OCI-LY7 (cell line): ENCODE measurements around the gene ARRB1. TPM values are rescaled to one million over a fixed set of nuclear protein-coding genes. Genes with fewer than 3 reads are reported as not detected.

ENCODE experiments used
- BruUV-seq: library from RNA; stranded (reverse); fragments of 400-500 nt; replicated peaks from 2 replicates; lab custom pipeline; 2021; lab: Mats Ljungman, UMichigan
- CTCF ChIA-PET: fragments of 300-600 bp; sonication (Branson Sonifier 250); formaldehyde crosslinking; loops from one replicate; lab custom pipeline; 2022; ENCODE audit warnings: antibody characterized with exemption; ENCODE audit not compliant: unreplicated experiment; lab: Charles Lee
- POLR2A ChIA-PET: fragments of 300-600 bp; sonication (Branson Sonifier 250); formaldehyde crosslinking; loops from one replicate; lab custom pipeline; 2022; ENCODE audit warnings: antibody characterized with exemption; lab: Charles Lee
- DNase-seq: peaks from one replicate; pipeline ENCODE4 v3.0.0-alpha.2; 2015; ENCODE audit warnings: low spot score
- H2AFZ ChIP-seq: fragments of 200-600 bp; sonication (generic), shearing (Covaris generic); 2 replicates; pipeline ENCODE4 v1.6.1; 2014; ENCODE audit warnings: mild to moderate bottlenecking, antibody characterized with exemption, low read length, moderate library complexity
- H3K27ac ChIP-seq: fragments of 200-600 bp; sonication (generic); 2 replicates; pipeline ENCODE4 v1.5.1; 2014; ENCODE audit warnings: mixed run types, low read depth, mild to moderate bottlenecking, moderate library complexity, low read length, inconsistent platforms; ENCODE audit not compliant: poor library complexity, severe bottlenecking
- H3K36me3 ChIP-seq: fragments of 200-600 bp; sonication (generic); 2 replicates; pipeline ENCODE4 v1.6.1; 2014; ENCODE audit warnings: mild to moderate bottlenecking, antibody characterized with exemption, low read length, moderate library complexity, mixed read lengths; ENCODE audit not compliant: insufficient read depth
- H3K4me1 ChIP-seq: fragments of 200-600 bp; sonication (generic); 2 replicates; pipeline ENCODE4 v1.5.1; 2014; ENCODE audit warnings: mild to moderate bottlenecking, low read length; ENCODE audit not compliant: insufficient read depth, poor library complexity, severe bottlenecking
- H3K4me2 ChIP-seq: fragments of 200-600 bp; sonication (generic); 2 replicates; pipeline ENCODE4 v1.6.1; 2014; ENCODE audit warnings: mild to moderate bottlenecking, low read length
- H3K4me3 ChIP-seq: fragments of 200-600 bp; sonication (generic); 2 replicates; pipeline ENCODE4 v1.5.1; 2014; ENCODE audit warnings: mild to moderate bottlenecking, low read depth, low read length; ENCODE audit not compliant: poor library complexity, severe bottlenecking
- H3K79me2 ChIP-seq: fragments of 200-600 bp; sonication (generic); 2 replicates; pipeline ENCODE4 v1.6.1; 2016; ENCODE audit warnings: low read depth, mild to moderate bottlenecking, low read length, moderate library complexity, mixed read lengths; ENCODE audit not compliant: insufficient read depth
- H3K9me2 ChIP-seq: fragments of 200-600 bp; sonication (generic); 2 replicates; pipeline ENCODE4 v1.6.1; 2016; ENCODE audit warnings: mild to moderate bottlenecking, low read length, mixed read lengths; ENCODE audit not compliant: insufficient read depth
- H3K9me3 ChIP-seq: fragments of 200-600 bp; sonication (generic); 2 replicates; pipeline ENCODE4 v1.6.1; 2014; ENCODE audit warnings: mild to moderate bottlenecking, mixed run types, low read length, mixed read lengths
- H4K20me1 ChIP-seq: fragments of 200-600 bp; sonication (generic); 2 replicates; pipeline ENCODE4 v1.6.1; 2014; ENCODE audit warnings: mild to moderate bottlenecking, antibody characterized with exemption, low read length, moderate library complexity, mixed read lengths; ENCODE audit not compliant: insufficient read depth
- EZH2phosphoT487 ChIP-seq: fragments of 200-600 bp; sonication (generic); IDR thresholded peaks from 2 replicates; pipeline ENCODE4 v1.6.1; 2018; ENCODE audit warnings: low read depth, borderline replicate concordance, mild to moderate bottlenecking, mixed run types, antibody characterized with exemption, low read length, moderate library complexity, mixed read lengths
- intact Hi-C: fragments of 100-400 bp; cut with micrococcal nuclease; formaldehyde crosslinking; loops from one replicate; pipeline ENCODE4 v1.10.0; 2022; ENCODE audit not compliant: unreplicated experiment
- total RNA-seq, 2 experiments: library from RNA; depleted of rRNA in 1 of 2; stranded (reverse); fragments of >200 nt in 1 of 2; shearing (Covaris generic) in 1 of 2; gene quantifications; 2 replicates each; pipeline ENCODE4 v1.2.3, GENCODE V29; 2014 to 2022
- TF ChIP-seq, protein P1 (sequence below): fragments of 200-600 bp; sonication (generic); conservative IDR thresholded peaks from 2 replicates; pipeline ENCODE4 v1.5.1; 2014; ENCODE audit warnings: mild to moderate bottlenecking, antibody characterized with exemption, low read length, moderate library complexity, mixed read lengths

Gene ARRB1
- total RNA-seq, 2 experiments from 2014 or later = not detected

DNA sequence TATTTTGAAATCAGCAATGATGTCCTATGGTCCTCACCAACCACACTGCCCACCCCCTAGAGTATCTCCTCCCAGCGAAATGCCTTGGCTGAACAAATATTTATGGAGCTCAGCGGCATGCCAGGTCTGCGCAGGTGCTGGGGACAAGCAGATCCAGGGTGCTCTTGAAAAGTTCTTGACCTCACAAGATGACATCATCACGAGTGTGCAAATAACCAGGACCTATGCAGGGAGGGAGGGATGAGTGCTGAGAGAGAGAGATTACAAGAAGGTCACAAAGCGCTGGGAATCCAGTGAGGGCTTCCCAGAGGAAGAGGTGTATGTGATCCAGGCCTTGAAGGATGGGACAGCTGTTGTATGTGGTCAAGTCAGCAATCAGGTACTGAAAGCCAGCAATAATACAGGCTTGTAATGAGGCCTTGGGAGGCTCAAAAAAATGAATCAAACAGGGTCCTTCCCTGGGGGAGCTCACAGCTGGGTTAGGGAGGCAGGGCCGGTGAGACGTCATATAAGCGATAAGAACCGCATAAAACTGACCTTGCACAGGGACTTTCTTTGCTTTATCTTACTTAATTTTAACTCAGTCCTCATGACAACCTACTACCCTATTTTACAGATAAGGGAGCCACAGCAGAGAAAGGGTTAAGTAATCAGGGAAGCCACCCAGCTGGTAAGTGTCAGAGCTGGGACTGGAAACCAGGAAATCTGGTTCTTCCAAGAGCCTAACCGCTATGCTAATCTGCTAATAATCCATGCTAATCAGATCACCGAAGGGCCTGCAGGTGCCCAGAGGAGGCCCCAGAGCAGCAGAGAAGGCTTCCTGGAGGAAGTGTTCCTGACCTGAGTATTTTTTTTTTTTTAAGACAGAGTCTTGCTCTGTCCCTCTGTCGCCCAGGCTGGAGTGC is 8.2 kb downstream of the ARRB1 start:
- H3K27ac ChIP-seq = no peak overlapping the region

GRCh38 chr11:75342231-75342918 is 9.1 kb downstream of the ARRB1 start:
- Histone ChIP-seq H3K27ac (no peak overlapping the region), H3K36me3 (no peaks in the 10 kb centered on the region), H3K9me2 (no peaks in the 10 kb centered on the region), H3K4me2 (no peak overlapping the region), H3K4me3 (no peak overlapping the region), H3K79me2 (no peaks in the 10 kb centered on the region), H2AFZ (no peak overlapping the region), H4K20me1 (no peaks in the 10 kb centered on the region), H3K9me3 (no peaks in the 10 kb centered on the region), H3K4me1 (peaks cover 17% of the 10 kb centered on the region)
- CTCF ChIA-PET = interaction anchor here (0.6 kb wide), 1 partner anchor 66 kb away, joined by 3 read pairs; no protein-coding TSS in a partner anchor
- BruUV-seq = no TSS peak
- intact Hi-C loops = no loop called here
- no peak for TF ChIP-seq EZH2phosphoT487
- TF ChIP-seq, protein P1, sequence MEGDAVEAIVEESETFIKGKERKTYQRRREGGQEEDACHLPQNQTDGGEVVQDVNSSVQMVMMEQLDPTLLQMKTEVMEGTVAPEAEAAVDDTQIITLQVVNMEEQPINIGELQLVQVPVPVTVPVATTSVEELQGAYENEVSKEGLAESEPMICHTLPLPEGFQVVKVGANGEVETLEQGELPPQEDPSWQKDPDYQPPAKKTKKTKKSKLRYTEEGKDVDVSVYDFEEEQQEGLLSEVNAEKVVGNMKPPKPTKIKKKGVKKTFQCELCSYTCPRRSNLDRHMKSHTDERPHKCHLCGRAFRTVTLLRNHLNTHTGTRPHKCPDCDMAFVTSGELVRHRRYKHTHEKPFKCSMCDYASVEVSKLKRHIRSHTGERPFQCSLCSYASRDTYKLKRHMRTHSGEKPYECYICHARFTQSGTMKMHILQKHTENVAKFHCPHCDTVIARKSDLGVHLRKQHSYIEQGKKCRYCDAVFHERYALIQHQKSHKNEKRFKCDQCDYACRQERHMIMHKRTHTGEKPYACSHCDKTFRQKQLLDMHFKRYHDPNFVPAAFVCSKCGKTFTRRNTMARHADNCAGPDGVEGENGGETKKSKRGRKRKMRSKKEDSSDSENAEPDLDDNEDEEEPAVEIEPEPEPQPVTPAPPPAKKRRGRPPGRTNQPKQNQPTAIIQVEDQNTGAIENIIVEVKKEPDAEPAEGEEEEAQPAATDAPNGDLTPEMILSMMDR = no peak
- DNase-seq = no peak
- POLR2A ChIA-PET = no interaction called here

More for the DNA sequence above, 8.2 kb downstream of the ARRB1 start:
- H2AFZ ChIP-seq = no peak overlapping the region
- no TSS peak for BruUV-seq
- POLR2A ChIA-PET = no interaction called here
- no peaks in the 10 kb centered on the region for H3K9me2 ChIP-seq
- H3K4me2 ChIP-seq = no peak overlapping the region
- H3K4me1 ChIP-seq = peaks cover 17% of the 10 kb centered on the region
- TF ChIP-seq, protein P1 = no peak
- TF ChIP-seq EZH2phosphoT487 = no peak
- H3K79me2 ChIP-seq = no peaks in the 10 kb centered on the region
- no peaks in the 10 kb centered on the region for H3K36me3 ChIP-seq
- no peaks in the 10 kb centered on the region for H3K9me3 ChIP-seq
- DNase-seq = no peak
- intact Hi-C loops = no loop called here
- H3K4me3 ChIP-seq = no peak overlapping the region
- CTCF ChIA-PET = interaction anchor here (0.6 kb wide), 1 partner anchor 67 kb away, joined by 3 read pairs; no protein-coding TSS in a partner anchor
- H4K20me1 ChIP-seq = no peaks in the 10 kb centered on the region
